HG03521 (cell line): Measurements from ENCODE around the gene DHRS3.

Experiments
- ATAC-seq: cut with Tn5 transposase; IDR thresholded peaks from one replicate; pipeline ENCODE4 v1.9.1; 2021; ENCODE audit warnings: mild to moderate bottlenecking, moderate library complexity; ENCODE audit not compliant: unreplicated experiment

DHRS3 gene

DNA sequence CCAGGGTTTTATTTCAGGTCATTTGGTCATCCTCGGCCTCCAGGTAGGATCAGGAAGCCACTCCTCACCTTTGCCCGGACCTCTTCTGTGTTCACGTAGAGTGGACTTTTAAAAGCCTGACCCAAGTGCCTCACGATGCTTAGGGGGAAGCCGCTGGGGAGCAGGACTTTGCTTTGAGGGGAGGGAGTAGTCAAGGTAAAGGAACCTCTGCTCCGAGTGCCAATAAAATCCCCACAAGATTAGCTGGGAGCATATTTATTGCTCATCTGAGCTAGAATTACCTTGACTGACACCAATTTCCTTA is 603 bp upstream of the DHRS3 start:
- ATAC-seq, result no peak

DNA sequence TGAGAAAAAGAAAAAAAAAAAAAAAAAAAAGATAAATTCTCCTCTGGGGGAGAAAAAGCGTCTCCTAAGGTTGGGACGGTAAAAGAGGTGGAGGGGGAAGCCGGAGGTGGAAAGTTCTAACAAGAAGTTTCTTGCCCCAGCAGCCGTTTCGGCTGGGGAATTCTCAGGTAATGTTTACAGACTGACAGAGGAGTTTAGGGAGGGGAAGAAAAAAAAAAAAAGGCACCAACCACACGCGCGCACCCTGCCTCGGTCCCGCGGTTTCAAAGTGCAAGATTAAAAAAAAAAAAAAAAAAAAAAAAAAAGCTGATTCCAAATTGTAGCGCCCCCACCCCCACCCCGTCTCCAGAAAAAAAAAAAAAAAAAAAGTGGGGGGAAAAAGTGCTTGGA is 504 bp downstream of the DHRS3 start:
- no peak for ATAC-seq

DNA sequence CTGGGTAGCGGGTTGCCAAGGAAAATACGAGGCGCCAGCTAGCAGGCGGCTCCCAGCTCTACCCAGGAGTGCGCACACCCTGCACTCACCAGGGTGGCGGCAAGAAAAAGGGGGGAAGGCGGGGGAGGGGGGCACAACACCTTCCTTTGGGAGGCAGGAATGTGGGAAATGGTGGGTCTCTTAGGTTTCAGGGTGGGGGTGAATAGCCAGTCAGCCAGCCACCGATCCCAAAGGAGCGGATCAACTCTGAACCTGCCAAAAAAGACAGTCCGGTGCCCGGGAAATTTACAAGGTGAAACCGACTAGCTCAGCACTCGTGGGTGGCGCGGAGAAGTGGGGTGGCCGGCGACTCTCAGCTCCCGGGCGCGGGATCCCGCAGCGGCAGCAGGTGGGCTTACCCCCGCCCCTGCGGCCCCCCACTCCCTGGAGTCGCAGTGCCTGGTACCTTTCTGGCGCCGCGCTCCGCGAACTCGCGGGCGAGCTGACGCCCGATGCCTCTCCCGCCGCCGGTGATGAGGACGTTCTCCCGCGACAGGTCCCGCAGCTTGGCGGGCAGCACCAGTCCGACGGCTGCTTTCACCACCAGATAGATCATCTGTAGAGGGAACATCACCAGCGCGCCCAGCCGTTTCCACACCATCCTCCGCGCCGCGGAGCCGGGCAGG is 1.2 kb downstream of the DHRS3 start:
- no peak for ATAC-seq

DNA sequence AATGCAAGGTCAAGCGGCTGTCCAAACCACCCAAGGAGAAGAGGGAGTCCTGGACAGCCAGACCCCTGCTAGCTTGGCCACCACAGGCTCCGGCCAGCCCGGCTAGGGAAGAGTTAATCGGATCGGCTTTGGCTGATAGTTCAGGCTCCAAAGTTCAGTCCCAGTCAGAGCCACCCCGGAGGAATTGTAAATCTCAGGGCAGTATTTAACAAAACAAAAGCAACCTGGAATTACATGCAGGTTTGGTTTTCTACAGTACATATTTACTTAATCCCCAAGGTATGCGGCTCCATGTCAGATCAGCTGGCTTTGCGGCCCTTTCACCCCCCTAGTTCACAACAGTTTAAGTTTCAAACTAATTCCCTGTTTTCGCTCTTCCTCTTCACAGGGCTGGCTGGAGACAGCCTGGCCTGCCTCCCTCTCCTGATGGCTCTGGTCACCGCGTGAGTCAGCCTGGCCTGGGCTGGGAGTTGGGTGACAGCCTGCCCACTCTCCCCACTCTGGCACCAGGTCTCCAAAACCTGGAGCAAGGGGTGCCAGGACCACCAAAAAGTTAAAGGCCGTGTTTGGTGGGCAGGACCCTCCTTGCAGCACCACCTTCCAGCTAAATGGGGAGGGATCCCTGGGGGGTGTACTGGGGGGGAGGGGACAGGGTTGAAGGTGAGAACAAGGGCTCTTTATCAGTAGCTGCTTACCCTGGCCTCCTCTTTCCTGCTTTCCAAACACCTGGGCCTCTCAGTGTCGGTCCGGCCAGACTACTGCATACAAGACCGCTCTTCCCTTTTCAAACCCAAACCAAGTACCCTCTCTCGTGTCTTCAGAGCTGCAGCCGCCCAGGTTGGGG is 1.9 kb downstream of the DHRS3 start:
- ATAC-seq, result no peak

DNA sequence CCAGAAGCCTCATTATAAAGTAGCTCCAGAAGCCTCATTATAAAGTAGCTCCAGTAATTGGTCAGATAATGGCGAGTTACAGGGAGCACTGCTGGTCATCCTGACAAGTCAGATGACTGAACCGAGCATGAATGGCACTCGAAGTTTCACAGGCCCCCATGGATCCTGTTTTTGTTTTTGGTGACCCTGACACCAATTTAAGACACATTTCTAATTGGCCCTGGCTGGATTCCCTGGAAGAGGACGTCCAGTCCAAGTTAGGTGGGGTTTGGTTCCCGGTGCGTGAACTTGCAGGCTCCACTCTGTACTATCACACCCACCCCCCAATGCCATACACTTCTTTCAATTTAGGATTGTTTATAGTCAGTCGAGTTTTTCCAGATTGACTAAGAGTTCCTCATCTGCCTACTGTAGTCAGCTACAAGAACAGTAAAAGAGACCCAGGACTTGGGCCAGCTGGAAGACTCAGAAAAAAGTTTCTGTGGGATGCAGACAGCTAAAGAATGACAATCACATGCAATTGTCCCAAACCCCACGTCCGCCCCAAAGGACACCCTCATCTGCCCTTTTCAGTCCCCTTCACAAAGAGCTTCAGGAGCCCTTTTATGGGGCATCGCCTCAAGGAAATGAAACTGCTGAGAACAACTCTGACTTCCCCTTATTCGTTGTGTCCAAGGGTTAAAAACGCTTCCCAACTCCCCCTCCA is 2.7 kb downstream of the DHRS3 start:
- no peak for ATAC-seq

DNA sequence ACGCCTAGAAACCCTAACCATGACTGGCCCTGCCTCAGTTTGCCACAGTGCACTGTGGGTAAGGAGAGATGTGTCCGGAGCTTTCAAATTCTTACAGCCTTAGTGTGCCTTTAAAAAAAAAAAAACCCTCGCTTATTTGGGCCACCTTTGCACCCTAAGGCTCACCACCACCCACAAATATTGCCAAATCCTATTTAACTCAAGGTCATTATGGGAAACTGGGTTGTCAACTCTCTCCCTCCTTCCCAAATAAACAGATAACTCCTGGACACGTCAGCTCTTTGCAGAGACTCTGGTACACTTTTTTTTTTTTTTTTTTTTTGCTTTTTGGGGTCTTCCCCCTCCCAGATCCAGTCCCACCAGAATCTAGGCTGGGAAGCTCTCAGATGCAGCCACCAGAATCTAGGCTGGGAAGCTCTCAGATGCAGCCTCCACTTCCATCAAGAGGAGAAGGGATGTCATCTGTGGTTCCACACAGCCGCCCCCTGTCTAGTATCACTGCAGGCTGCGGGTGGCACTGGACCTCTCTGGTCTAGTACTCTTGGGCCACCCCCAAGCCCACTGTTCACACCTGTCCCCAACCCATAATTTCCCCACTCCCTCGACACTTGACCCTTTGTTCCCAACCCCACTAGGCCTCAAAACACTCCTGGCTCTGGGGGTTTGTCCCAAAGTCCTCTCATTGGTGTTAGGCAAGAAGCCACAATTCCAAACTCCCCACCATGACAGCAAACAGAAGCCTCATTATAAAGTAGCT is 3.4 kb downstream of the DHRS3 start:
- no peak for ATAC-seq

DNA sequence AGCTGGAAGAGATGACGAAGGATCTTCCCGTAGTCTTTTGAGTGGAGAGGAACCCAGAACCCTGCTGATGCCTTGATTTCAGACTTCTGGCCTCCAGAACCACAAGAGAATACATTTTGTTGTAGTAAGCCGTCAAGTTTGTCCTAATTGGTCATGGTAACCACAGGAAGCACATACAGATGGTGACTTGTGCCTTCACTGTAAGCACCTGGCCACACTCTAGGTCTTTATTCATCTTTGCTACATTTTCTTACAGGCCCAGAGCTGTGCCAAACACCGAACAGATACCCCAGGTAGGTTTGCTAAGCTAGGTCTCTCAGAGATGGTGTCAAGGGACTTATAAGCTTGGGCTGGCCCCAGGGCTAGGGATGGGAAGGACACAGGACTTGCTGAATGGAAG is 4.8 kb downstream of the DHRS3 start:
- ATAC-seq, result no peak

DNA sequence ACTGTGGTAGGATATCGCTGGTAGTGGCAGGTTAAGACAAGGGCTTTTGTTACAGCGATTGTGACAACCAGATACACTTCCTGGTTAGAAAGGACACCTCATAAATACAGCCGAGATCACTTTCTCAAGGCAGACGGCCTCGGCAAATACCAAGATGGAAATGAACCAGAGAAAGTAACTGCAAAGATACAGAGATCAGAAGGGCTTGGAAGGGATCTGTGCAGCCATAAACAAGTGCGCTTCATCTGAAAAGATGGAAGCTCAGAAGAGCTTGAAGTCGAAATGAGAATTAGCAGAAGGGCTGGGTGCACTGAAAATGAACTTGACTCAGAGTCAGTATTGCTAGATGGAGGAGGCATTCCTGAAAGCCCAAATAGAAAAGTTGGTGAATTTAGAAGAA is 7.1 kb downstream of the DHRS3 start:
- no peak for ATAC-seq

DNA sequence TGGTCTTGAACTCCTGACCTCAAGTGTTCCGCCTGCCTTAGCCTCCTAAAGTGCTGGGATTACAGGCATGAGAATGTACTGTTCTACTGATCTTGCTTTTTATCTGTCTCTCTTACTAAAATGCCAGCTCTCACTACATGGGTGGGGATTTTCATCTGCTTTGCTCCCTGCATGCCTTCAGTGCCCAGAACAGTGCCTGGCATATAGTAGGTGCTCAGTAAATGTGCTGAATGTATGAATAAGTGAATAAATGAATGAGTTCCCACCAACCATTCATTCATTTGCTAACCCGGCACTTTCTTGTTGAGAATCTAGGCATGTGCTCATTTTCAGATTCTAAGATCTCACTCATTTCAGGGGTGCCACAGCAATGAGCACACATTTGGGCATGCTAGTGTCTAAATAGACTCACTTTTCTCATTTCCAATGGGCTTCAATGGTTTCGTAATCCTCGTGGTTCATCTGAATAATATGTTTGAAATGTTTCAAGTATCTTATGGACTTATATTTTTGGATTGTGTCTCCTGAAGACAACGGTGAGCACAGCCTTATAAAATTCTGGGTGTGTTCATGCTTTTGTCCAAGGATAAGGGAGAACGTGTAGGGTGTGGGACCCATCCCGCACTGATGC is 7.6 kb downstream of the DHRS3 start:
- ATAC-seq, result no peak

DNA sequence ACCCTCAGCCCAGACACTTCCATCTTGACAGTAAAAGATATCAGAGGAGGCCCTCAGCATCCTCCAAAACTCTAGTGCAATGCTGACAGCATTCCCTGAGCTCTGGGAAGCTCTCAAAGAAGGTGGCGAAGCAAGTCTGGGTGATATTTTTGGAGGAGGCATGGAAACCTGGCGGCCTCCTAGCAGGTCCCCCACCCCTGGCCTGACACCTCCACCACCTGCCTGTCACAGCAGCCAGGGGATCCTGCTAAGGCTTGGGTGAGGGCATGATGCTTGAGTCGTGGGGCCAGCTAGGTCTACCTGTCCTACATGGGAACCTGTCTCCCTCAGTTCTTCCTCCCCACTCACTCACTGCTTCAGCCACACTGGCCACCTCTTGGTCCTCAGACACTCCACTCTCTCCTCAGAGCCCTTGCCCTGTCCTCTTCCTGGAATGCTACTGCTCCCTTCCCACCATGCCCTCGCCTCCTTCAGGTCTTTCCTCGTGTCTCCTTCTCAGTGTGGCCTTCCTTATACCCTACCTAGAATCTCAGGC is 8.5 kb downstream of the DHRS3 start:
- ATAC-seq, result no peak

DNA sequence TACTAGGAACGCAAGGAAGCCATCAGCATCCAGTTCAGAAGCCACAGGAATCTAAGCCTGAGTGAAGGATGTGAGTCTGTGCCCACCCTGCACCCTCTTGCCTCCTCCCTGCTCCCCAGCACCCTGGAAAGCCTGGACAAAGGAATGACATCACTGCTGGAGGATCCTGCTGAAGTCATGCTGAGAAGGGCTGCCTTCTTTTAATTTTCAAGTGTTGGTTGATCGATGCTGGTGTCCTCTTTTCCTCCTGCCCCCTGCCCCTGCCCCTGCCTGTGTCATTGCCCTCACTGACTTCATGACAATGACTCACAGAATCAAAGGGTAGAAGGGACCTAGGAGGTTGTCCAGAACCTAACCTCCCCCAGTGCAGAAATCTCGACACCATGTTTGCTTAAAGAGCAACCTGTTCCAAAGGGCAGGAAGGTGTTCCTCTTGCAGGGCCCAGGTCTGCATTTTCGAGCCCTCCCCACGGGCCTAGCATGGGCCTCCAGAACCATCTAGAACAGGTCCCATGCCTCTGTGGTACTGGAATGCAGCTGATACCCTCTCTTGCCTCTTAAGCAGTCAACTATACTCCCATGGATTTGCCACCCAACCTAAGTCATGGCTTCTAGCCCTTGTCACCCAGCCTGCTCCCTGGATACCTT is 9.6 kb downstream of the DHRS3 start:
- no peak for ATAC-seq

DNA sequence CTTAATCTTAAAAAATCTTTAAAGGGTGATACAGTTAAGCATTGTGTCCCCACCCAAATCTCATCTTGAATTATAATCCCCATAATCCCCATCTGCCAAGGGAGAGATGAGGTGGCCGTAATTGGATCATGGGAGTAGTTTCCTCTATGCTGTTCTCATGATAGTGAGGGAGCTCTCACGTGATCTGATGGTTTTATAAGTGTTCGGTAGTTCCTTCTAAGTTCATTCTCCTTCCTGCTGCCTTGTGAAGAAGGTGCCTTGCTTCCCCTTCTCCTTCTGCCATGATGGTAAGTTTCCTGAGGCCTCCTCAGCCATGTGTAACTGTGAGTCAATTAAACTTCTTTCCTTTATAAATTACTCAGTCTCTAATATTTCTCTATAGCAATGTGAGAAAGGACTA is 10.7 kb downstream of the DHRS3 start:
- ATAC-seq, result no peak

DNA sequence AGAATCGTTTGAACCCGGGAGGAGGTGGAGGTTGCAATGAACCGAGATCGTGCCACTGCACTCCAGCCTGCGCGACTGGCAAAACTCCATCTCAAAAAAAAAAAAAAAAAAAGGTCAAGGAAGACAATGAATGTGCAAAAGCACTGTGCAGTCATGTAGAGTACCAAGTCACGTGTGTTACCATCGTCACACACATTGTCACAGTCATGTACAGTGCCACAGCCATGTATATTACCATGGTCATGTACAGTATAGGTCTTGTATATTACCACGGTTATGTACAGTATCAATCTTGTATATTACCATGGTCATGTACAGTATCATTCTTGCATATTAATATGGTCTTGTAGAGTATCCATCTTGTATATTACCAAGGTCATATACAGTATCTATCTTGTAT is 13.0 kb downstream of the DHRS3 start:
- ATAC-seq, result no peak

DNA sequence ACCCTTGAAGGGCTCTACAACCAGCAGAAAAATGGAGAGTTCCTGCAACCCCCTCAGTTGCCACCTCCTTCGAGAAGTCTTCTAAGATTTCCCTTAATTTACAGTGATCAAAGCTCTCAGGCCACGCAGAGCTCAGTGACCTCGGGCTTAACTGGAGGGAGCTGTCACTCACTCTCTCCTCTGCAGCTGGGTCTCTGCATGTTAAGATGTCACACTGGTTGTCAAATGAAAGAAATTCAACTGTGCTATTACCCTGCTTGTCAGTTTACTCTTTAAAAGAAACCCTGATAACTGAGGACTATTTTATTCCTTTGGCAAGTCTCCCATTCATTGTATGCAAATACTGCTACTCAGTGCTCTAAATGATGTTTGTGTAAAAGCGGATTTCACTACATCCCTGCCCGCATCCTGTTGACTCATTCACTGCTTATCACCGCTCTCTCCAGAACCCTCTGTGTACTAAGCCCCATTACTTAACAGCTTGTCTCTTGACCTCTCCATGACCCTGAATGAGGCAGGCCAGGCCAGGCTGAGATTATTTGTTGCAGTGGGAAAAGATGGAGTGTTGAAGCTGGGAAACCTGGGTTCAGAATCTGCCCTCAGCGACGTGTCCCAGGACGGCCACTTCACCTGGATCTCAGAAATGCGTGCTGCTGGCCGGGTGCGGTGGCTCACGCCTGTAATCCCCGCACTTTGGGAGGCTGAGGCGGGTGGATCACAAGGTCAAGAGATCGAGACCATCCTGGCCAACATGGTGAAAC is 13.7 kb downstream of the DHRS3 start:
- ATAC-seq, result peak; percentile 72

DNA sequence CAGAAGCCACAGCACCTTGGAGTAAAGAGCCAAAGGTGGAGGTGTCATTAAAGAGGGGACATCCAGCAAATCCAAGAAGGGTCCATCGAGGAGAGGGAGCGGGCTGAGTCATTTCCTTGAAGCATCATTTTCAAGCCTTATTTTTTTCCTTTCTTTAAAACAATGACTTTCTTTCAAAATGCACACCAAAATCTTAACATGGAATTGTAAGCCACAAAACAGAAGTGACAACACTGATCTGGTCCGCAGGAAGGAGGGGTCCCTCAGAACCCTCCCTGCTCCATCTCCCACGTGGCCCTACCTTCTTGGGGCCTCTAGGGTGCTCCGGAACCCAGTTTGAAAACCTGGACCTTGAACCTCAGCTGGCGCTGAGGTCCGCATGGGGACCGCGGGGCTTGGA is 14.8 kb downstream of the DHRS3 start:
- ATAC-seq, result no peak

DNA sequence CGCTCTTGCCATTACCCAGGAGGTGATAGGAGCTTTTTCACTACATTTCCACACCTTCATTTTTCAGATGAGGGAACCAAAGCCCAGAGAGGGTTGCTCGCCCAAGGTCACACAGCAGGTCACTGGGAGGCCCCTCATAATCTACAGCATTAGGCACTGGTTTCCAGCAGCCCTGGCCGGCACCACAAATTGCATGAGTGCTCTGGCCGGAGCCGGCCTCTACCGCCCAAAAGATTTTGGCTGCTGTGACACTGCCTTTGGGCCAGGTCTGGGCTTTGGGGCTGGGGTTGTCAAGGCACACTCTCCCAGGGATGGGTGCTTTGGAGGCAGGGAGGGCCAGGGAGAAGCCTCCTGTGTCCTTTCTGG is 15.4 kb downstream of the DHRS3 start:
- ATAC-seq, result no peak

DNA sequence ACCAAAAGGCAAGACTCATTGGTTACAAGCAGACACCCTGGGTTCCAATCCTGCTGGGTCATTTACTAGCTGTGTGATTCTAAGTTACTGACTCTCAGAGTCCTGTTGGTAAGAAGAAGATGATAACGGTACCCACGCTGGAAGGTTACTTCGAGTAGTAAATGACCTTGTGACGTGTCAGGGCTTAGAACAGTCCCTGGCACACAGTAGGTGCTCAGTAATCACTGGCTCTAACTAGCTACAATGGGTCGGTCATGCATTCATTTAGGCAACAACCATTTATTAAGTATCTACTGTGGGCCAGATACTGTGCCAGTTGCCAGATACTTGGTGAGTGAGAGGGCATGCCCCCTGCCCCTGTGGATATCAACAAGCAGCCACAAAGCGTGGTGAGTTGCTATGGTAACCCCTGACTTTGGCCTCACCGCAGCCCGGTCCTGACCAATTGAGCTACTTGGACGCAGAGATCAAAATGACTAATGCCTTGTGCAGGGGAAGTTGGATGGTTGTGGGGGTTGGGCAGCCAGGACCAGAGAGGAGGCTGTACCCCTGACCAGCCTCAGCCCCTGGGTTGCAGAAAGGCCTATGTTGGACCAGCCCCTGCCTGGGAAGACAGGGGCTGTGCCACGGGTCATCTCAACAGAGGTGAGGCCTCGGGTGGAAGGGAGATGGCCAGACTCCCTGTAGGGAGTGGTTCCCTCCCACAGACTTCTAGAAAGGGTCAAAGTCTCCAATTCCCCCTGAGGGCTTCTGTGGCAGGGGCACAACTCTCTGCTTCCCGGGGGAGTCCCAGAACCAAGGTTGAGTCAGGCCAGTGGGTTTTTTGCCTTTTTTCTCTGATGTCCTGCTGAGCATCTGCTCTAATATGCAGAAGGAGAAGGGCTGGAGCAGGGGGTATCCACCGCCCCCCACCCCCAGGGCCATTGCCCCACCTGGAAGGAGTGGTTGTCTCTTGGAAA is 16.0 kb downstream of the DHRS3 start:
- no peak for ATAC-seq

DNA sequence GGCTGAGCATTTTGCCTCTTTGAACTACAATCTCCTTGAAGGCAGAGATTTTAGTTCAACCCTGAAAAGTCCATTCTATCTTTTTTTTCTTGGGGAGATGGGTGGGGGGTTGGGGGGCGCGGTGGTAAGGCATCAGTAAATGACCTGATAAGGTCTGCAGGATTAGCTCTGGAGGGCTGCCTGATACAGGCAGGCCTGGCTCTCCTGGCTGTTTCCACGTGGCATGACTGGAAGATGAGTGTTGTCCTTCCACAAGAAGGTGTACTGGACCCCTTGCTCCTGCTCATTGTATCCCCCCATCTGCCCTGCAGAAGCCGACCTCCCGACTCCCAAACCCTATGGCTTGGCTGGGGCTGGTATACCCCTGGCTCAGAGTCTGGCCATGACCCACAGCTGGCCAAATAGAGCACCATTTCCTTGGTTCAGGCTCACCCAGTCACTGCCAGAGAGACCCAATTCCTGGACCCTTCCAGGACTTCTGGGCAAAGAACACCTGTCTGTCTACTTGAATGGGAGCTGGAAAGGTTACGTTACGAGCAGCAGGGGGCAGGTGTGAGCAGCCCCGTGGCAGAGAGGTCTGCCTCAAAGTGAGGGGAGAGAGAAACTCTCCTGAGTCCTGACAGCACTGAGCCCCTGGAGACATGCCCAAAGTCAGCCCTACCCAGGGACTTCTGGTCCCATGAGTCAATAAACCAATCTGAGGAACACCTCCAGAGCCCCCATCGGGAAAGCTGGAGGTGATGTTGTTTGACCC is 17.0 kb downstream of the DHRS3 start:
- ATAC-seq, result no peak
